SH-SY5Y (cell line): ENCODE data around the gene ROBO3.

Experiments
- GATA2 ChIP-seq: IDR thresholded peaks from 2 replicates; pipeline ENCODE4 v1.6.1; 2011; ENCODE audit warnings: mild to moderate bottlenecking, low read depth, low read length
- GATA3 ChIP-seq: IDR thresholded peaks from 2 replicates; pipeline ENCODE4 v1.6.1; 2011; ENCODE audit warnings: low read depth, mild to moderate bottlenecking, low read length, moderate library complexity

GRCh38 chr11:124890151-124890550, 24.9 kb downstream of the ROBO3 start:
- TF ChIP-seq GATA2 (no peak), GATA3 (no peak)
